HFF-Myc (cell line): Measurements from ENCODE around the gene PIGH.

Experiments used
- DNase-seq: peaks from one replicate; pipeline ENCODE4 v3.0.0-alpha.2; 2011; ENCODE audit warnings: low read depth; ENCODE audit errors: extremely low read depth
- H3K4me3 ChIP-seq: replicated peaks from 2 replicates; pipeline ENCODE4 v1.5.1; 2011; ENCODE audit warnings: low read depth, mild to moderate bottlenecking, control low read depth, low read length
- TF ChIP-seq, protein P1 (sequence below): IDR thresholded peaks from 2 replicates; pipeline ENCODE4 v1.5.1; 2012; ENCODE audit warnings: mild to moderate bottlenecking, low read depth, low read length, control low read depth; ENCODE audit errors: missing control alignments

PIGH gene

DNA sequence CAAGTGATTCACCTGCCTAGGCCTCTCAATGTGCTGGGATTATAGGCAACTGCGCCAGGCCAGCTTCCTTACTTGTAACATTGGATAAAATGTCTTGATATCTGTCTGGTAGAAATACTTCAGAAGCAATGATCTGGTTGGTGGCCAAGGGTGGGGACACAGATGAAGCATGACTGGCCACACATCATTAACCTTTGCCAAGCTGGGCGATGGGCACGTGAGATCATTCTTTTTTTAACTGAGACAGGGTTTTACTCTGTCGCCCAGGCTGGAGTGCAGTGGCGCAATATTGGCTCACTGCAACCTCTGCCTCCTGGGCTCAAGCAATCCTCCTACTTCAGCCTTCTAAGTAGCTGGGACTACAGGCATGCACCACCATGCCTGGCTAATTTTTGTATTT is 35.8 kb downstream of the PIGH start:
- no peak overlapping the region for H3K4me3 ChIP-seq
- TF ChIP-seq, protein P1, sequence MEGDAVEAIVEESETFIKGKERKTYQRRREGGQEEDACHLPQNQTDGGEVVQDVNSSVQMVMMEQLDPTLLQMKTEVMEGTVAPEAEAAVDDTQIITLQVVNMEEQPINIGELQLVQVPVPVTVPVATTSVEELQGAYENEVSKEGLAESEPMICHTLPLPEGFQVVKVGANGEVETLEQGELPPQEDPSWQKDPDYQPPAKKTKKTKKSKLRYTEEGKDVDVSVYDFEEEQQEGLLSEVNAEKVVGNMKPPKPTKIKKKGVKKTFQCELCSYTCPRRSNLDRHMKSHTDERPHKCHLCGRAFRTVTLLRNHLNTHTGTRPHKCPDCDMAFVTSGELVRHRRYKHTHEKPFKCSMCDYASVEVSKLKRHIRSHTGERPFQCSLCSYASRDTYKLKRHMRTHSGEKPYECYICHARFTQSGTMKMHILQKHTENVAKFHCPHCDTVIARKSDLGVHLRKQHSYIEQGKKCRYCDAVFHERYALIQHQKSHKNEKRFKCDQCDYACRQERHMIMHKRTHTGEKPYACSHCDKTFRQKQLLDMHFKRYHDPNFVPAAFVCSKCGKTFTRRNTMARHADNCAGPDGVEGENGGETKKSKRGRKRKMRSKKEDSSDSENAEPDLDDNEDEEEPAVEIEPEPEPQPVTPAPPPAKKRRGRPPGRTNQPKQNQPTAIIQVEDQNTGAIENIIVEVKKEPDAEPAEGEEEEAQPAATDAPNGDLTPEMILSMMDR: no peak
- DNase-seq: no peak

DNA sequence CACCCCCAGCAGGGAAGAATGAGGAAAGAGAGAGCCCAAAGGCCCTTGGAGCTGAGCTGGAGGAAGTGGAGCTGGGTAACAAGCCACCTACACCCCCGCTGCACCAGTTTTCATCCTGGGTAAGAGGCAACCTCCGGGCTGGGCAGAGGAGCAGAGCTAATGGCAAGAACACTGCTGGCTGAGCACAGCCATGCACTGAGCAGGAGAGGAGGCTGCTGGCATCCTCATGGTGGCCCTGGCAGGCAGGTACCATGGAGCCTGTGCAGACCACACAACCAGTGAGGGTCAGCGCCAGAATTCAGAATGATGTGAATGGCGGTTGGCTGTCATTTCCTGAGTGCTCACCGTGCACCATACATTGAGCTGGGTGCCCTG is 37.3 kb downstream of the PIGH start:
- DNase-seq: no peak
- no peak overlapping the region for H3K4me3 ChIP-seq
- TF ChIP-seq, protein P1: no peak

DNA sequence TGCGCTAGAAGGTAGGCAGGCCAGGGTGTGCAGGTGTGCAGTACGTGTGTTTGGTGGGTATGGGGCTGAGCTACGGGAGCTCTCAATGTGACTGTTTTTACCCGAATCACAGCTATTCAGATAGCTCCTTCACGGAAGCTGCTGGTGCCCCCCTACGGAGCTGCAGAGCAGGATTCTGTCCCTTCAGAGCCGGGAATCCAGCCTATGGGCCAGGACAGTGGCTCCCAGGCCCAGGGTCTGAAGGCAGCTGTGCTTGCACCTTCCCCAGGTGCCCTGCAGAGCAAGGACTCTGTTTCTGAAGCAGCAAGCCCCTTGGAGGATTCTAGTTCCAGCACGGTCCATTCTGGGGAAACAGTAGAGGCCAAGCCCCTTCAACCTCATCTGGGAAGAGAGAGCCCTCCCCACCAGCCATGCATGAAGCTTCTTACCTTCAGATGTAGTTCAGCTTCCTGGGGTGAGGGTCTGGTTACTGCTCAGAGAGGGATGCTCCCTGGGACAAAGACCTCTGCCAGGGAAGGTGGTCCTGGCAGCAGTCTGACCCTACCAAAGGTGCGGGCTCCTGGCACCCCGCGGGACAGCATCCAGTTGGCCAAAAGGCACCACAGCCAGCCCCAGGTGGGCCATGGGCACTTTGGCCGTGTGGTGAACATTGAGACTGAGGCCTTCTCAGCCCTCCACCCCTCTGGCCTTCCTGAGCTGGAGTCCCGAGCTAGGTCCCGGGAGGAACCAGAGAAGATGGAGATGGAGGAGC is 37.9 kb downstream of the PIGH start:
- TF ChIP-seq, protein P1: no peak
- no peak overlapping the region for H3K4me3 ChIP-seq

DNA sequence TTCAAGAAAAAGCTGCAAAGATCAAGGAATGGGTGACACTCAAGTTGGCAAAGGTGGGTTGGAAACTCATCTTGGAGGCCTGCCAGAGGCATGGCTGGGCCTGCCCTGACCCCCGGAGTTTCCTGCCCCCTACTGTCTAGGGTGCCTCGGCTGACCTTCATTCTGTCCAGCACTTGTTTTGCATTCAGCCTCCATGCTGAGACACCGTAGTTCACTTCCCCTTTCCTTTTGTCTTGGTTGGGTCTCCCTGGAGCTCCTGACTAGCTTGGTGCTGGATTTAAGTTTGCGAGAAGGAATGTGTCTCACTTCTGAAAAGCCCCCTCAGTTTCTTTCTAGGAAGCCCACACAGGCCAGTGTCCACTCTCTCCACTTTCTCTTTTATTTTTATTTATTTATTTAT is 40.4 kb downstream of the PIGH start:
- DNase-seq: no peak
- H3K4me3 ChIP-seq: no peak overlapping the region
- TF ChIP-seq, protein P1: no peak

More for the DNA sequence above, 37.9 kb downstream of the PIGH start:
- DNase-seq: no peak

DNA sequence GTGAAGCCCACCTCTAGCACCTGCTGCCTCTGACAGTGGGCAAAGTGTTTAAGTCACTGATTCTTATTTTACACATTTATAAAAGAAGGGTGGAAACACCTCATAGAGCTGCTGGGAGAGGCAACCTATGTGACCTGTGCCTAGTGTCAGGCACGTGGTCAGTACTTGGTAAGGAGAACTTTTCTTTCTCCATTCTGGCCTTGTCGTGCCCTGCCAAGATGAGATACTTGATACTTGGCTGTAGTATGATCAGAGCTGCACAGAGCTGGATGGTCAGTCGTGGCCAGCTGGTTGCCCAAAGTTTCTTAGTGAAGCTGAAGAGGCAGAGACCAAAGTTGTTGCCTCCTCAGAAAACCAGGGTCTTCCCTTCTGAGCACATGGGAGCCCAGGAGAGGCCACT is 42.4 kb downstream of the PIGH start:
- TF ChIP-seq, protein P1: no peak
- DNase-seq: no peak
- no peak overlapping the region for H3K4me3 ChIP-seq

DNA sequence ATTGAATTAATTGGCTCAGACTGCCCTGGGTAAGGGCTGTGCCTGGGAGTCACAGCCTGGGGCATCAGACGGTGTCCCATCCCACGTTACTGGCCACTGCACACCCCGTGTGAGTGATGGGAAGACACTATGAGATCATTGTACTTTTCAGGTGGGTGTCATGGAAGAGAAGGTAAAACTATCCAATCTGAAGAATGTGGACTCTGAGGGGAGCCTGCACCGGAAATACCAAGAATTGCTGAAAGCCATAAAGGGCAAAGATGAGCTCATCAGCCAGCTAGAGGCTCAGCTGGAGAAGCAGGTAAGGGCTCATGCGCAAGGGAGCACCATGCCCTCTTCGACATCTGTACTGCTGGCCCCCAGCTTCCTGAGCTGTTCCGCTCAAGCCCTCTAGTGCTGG is 43.0 kb downstream of the PIGH start:
- H3K4me3 ChIP-seq: no peak overlapping the region
- TF ChIP-seq, protein P1: no peak
- DNase-seq: no peak

DNA sequence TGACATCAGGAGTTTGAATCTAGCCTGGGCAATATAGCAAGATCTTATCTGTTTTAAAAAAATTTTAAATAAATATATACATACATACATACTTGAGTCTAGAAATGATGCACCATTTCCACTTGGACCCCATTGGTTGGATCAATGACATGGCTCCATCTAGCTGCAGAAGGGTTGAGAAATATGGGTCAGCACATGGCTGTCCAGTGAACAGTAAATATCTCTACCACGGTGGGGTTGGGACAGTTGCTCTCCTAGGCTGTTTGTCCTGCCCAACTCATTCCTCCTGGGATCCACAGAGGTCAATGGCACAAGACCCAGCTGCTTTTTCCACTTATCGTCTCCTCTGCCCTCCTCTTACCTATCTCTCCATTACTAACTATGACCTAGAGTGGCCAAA is 43.4 kb downstream of the PIGH start:
- TF ChIP-seq, protein P1: no peak
- no peak for DNase-seq
- H3K4me3 ChIP-seq: no peak overlapping the region
